ENCODE measurements around the gene IGF2BP2. TPM values are rescaled to one million over a fixed set of nuclear protein-coding genes. Genes with fewer than 3 reads are reported as not detected.
A peak's percentile ranks its signal among the peaks of the same experiment; 100 is the strongest.

The IGF2BP2 gene
- total and polyA plus RNA-seq, 9 of the 15 experiments (the other 6 are each of a cell fraction or from before 2014, with no cell fraction given), result 3.2 to 59.6 (median 30.5) TPM

DNA sequence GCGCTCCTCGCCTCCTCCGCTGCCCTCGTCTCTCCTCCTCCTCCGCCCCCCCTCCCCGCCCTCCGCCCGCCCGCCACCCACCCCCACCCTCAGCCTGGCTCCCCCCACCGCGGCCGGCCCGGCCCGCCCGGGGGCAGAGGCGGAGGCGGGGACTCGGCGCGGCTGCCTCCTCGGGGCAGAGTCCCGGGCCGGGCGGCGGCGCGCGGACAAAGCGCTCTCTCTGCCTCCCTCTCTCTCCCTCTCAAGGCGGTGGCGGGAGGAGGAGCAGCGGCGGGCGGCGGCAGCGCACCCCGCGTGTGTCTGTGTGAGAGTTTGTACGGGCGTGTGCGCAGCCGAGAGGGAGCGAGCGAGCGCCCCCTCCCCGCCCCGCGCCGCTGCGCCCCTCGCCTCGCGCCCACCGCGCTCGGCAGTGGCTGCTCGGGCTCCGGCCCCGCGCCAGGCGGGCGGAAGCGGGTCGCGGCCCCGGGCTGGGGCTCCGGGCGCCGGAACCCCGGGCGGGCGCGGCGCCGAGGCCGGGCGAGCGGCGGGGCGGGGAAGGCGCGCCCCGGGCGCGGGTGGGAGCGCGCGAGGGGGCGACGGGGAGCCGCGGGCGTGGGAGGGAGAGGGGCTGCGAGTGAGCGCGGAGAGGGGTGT, at the start of gene IGF2BP2 (continued):
- TF ChIP-seq NFXL1 (CRISPR knock-in tag; IDR thresholded peaks at IDR 0.05) (no peak), SUPT5H (IDR thresholded peaks at IDR 0.05) (no peak; the same call in 1 of the 2 replicates), BRF1 (IDR thresholded peaks at IDR 0.05; ENCODE audit: borderline replicate concordance, extremely low read depth, insufficient read length) (no peak), ZNF354B (CRISPR knock-in tag; IDR thresholded peaks at IDR 0.05) (no peak), NEUROD1 (IDR thresholded peaks at IDR 0.05; ENCODE audit: borderline replicate concordance, low read depth, low read length, partially characterized antibody) (peak; percentile 47), NFIX (CRISPR knock-in tag; IDR thresholded peaks at IDR 0.05; ENCODE audit: low read depth) (no peak), ELF1 (tag; IDR thresholded peaks at IDR 0.05) (0 out of 2 replicates have a peak, but pooled peaks have one; percentile 11), CBX1 (IDR thresholded peaks at IDR 0.05; ENCODE audit: low read depth) (0 out of 2 replicates have a peak, but pooled peaks have one; percentile 21), RBM15 (IDR thresholded peaks at IDR 0.05; ENCODE audit: insufficient read depth, low read length) (no peak), GTF2A2 (tag; IDR thresholded peaks at IDR 0.05) (no peak), ZFP30 (CRISPR knock-in tag; IDR thresholded peaks at IDR 0.05; ENCODE audit: borderline replicate concordance) (no peak), SNIP1 (IDR thresholded peaks at IDR 0.05; ENCODE audit: low read depth) (no peak), MAFG (tag; conservative IDR thresholded peaks at IDR 0.05) (no peak), TGIF2 (CRISPR knock-in tag; IDR thresholded peaks at IDR 0.05) (no peak), SAFB (IDR thresholded peaks at IDR 0.05; ENCODE audit: borderline replicate concordance, low read depth, low read length) (no peak; the same call in 1 of the 2 replicates), ZBTB17 (CRISPR knock-in tag; IDR thresholded peaks at IDR 0.05) (no peak), YBX1 (IDR thresholded peaks at IDR 0.05) (no peak), TBP (optimal IDR thresholded peaks at IDR 0.05; ENCODE audit: low read depth, low read length) (peak; percentile 69), ZNF76 (CRISPR knock-in tag; IDR thresholded peaks at IDR 0.05; ENCODE audit: borderline replicate concordance) (no peak), ZBTB7A (IDR thresholded peaks at IDR 0.05; ENCODE audit: borderline replicate concordance, control insufficient read depth, low read depth, low read length) (peak; percentile 53; the same call in 1 of the 2 replicates), TAF1 (IDR thresholded peaks at IDR 0.05; ENCODE audit: control insufficient read depth, extremely low read depth, insufficient read depth, low read length, severe bottlenecking) (peak; percentile 78), SRSF7 (optimal IDR thresholded peaks at IDR 0.05; ENCODE audit: low read depth, low read length) (no peak), MEIS2 (IDR thresholded peaks at IDR 0.05; ENCODE audit: partially characterized antibody) (no peak)
- TF ChIP-seq, protein P1, sequence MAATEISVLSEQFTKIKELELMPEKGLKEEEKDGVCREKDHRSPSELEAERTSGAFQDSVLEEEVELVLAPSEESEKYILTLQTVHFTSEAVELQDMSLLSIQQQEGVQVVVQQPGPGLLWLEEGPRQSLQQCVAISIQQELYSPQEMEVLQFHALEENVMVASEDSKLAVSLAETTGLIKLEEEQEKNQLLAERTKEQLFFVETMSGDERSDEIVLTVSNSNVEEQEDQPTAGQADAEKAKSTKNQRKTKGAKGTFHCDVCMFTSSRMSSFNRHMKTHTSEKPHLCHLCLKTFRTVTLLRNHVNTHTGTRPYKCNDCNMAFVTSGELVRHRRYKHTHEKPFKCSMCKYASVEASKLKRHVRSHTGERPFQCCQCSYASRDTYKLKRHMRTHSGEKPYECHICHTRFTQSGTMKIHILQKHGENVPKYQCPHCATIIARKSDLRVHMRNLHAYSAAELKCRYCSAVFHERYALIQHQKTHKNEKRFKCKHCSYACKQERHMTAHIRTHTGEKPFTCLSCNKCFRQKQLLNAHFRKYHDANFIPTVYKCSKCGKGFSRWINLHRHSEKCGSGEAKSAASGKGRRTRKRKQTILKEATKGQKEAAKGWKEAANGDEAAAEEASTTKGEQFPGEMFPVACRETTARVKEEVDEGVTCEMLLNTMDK (IDR thresholded peaks at IDR 0.05; ENCODE audit: borderline replicate concordance, insufficient read depth, low read depth, low read length, poor library complexity, severe bottlenecking), result no peak
- TF ChIP-seq, protein P2, sequence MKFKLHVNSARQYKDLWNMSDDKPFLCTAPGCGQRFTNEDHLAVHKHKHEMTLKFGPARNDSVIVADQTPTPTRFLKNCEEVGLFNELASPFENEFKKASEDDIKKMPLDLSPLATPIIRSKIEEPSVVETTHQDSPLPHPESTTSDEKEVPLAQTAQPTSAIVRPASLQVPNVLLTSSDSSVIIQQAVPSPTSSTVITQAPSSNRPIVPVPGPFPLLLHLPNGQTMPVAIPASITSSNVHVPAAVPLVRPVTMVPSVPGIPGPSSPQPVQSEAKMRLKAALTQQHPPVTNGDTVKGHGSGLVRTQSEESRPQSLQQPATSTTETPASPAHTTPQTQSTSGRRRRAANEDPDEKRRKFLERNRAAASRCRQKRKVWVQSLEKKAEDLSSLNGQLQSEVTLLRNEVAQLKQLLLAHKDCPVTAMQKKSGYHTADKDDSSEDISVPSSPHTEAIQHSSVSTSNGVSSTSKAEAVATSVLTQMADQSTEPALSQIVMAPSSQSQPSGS (CRISPR knock-in tag; IDR thresholded peaks at IDR 0.05), result no peak
- TF ChIP-seq, protein P3, sequence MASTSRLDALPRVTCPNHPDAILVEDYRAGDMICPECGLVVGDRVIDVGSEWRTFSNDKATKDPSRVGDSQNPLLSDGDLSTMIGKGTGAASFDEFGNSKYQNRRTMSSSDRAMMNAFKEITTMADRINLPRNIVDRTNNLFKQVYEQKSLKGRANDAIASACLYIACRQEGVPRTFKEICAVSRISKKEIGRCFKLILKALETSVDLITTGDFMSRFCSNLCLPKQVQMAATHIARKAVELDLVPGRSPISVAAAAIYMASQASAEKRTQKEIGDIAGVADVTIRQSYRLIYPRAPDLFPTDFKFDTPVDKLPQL (IDR thresholded peaks at IDR 0.05; ENCODE audit: extremely low read depth, insufficient read length), result no peak
